HG03439 (cell line): ENCODE results near the gene VGLL4.

Experiments
- ATAC-seq: cut with Tn5 transposase; IDR thresholded peaks from one replicate; pipeline ENCODE4 v1.9.1; 2021; ENCODE audit warnings: mild to moderate bottlenecking, moderate library complexity; ENCODE audit not compliant: unreplicated experiment

The VGLL4 gene

DNA sequence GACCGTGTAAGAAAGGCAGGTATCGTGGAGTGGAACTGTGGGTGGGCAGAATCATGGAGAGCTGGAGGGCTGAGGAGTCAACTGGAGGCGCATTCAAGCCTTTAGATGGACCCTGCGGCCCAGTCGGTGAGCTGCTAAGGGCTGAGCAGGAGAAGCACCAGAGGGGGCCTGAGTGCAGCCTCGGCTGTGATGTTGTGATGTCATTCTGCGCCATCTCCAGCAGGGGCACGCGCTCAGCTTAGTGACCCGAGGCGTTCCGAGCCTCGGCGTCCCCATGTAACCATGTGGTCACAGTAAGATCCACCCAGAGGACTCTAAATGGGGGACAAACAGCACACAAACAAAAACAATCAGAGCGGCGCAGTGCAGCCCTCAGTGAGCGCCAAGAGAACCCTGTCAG is 76.8 kb downstream of the VGLL4 start:
- ATAC-seq, result no peak

DNA sequence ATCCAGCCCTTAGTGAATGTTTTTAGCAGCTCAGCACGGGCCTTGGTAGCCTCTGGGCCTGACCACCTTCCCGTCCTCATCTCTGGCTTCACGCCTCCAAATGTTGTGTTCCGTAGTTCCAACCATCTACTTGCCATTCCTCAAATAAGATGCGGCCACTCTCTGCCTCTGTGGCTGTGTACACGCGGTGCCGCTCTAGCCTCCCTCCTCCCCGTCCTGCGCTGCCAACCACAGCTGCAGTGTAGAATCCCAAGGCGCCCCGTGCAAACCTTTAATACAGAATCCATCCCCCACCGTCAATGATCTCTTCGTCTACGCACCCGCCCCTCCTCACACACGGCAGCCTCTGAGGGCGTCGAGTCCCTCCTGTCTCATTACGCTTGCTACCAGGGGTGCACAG is 77.2 kb downstream of the VGLL4 start:
- no peak for ATAC-seq

DNA sequence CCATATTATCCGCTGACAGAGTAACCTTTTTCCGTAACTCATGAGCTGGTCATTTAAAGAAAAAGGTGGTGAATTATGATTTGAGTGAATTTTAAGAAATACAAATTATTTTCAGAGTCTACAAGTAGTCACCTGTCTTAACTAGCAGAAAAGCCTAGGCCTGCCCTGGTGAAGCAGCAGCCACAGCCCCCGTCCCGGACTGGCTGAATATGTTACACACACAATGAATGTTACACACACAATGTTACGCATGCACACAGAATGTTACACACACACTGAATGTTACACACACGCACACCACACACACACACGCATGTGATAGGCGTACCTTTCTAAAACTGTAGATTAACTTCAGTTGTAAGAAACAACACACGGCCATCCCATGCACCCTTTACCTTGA is 77.8 kb downstream of the VGLL4 start:
- no peak for ATAC-seq

DNA sequence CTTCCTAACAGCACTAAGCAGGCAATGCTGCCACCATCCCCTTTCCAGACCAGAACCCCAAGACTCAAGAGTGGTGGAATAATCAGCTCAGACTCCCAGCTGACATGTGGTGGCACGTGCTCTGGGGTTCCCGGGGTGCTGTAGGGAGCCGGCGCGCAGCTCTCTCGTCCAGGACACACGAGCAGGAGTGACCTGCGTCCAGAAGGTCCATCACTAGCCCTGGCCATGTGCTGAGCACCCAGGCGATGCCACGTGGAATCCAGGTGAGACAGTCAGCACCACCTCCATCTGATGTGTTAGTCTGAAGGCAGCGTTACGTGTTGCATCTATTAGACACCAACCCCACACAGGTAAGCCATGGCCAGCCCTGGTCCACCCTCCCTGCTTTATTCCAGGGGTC is 78.2 kb downstream of the VGLL4 start:
- ATAC-seq, result no peak

DNA sequence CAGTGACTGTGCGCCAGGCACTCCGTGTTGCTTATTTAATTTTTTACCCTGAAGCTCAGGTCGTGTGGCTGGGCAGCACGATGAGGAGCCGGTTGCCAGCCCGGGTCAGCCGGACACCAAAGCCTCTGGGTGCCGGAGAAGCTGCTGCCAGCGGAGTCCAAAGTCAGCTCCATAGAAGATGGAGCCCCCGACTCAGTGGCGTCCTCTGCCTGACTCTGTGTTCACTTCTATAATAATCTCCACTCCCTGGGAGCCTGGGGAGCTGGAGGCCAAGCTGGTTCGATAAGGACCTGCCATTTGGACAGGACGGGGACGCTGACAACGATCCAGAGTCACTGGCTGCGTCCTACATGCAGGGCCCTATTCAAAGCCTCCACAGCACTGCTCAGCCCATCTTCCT is 78.6 kb downstream of the VGLL4 start:
- no peak for ATAC-seq

DNA sequence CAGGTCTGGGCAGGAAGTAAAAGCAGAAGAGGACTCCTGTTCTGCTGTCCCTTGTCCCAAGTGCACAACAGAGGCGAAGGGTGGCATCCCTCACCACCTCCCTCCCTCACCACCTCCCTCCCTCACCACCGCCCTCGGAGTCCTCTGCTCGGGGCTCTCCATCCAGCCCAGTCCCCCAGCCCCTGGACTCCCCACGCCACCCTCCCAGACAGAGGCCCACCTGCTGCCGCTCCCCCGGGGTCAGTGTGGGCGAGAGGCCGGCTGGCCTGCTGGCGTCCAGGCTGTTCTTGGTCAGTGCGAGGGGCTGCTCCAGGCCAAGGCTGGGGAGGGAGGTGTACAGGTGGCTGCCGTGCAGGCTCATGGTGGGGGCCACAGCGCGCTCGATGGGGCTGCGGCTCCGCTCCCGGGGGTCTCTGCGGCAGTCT is 79.1 kb downstream of the VGLL4 start:
- no peak for ATAC-seq

DNA sequence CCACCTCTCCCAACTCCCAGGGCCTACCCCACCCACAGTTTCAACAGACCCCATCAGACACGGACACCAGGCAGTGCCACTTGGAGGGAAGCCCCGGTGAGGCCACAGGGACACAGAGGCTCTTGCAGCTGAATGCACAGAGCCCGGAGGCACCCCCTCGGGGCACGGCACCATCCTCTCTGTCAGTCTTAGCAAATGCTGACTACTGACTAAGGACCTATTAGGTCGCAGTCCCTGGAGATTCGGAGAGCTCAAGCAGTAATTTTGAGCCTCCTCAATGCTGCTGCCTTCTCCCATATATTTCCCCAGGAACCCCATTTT is 79.9 kb downstream of the VGLL4 start:
- no peak for ATAC-seq

DNA sequence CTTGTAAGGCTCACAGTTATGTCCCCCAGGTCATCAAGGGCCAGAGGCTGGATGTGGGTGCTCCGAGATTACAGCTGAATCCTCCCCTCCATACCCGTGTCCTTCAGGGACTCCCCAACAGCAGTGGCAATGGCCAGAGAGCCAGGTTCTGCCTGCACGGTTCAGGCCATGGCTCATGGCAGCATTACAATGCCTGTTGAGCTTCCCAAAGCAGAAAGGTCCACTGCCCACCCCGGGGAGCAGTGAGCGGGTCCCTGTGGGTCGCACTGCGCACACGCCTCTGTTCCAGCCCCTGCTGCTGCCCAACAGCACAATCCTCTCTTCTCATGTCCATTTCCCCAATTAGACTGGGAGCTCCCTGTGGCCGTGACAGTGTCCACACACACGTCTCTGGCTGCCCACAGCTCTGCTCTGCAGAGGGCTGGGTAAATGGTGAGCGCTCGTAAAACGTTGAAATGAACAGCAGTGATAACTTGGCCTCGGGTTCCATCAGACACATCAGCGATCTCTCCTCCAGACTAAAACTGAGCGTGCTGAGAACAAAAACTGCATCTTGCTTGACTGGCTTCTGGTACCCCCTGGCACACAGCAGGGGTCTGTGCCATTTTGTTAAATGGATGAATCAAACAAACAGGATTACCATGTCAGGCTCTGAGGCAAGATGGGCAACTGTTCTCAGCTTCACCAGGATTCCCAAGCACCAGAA is 80.4 kb downstream of the VGLL4 start:
- ATAC-seq, result no peak

DNA sequence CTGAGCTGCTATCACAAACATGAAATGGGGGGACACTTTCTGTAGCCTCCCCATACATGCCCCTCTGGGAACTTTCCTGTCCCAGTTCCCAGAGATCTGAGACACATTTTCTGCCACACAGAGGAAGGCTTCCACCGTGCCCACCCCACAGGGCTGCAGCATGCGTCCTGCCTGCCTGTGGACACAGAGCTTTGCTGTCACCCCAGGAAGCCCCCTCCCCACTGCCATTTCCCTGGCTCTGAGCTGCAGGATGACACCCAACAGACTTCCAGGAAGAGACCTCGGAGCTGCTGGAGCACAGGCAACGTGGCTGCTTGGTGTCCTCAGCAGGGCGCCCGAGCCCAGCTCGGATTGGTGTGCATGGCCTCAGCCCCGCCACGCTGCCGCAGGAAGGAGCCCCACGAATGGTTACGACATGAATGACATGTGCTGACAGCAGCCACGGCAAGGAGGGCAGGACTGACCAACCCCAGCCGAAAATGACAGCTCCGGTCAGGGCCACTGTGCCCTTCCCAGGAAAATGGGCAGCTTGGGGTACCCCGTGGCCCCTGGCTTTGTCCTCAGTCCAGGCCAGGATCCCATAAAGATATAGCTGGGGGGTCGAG is 81.3 kb downstream of the VGLL4 start:
- ATAC-seq, result no peak

DNA sequence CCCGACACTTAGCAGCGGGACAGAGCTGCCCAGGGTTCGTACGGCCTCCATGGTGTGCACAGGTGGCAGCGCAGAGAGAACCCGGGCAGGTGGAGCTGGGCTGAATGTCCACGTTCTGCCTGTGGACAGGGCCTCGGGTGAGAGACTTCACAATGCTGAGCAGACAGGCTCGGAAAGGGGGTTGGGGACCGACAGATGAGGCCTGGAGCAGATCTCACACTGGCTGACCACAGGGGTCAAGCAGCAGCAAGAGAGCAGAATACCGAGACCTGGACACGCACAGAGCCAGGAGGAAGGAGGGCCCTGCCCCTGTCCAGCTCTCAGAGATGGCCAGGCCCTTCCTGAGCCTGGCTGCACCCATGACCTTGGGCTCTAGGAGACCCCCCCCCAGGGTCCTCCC is 83.0 kb downstream of the VGLL4 start:
- ATAC-seq, result no peak

DNA sequence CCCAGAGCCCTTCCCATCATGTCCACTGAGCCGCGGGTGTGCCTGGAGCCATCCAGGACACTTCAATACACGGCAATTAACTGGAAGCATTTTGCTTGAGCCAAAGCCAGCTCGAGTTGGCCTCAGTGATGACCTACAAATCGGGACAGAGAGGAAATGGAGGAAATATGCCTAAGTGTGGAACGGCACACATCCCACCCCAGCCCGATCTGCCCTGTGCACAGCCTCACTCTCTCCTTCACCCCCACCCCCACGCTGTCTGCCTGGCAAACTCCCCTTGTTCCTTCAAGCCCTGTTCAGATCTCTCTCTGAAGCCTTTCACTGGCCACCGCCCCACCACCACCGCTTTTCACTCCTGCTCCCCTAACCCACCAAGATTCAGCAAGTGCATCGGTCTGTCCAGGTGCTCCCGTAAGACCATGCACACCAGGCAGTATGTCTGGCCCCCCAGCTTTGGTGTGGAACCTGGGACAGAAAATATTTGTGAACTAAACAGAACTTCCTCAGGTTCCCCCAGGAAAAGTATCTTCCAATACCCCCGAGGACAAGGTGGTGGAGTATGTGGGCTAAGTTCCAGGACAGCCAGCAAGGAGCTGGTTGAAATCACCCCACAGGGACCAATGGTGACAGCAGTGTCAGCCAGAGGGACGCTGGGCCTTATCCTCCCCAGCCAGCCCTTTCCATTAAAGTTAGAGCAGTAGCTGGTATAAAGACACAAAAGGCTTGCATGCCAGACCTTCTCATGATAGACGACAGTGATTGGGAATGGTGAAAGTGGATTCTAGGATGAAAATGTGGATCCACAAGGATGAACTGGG is 83.7 kb downstream of the VGLL4 start:
- ATAC-seq, result no peak

DNA sequence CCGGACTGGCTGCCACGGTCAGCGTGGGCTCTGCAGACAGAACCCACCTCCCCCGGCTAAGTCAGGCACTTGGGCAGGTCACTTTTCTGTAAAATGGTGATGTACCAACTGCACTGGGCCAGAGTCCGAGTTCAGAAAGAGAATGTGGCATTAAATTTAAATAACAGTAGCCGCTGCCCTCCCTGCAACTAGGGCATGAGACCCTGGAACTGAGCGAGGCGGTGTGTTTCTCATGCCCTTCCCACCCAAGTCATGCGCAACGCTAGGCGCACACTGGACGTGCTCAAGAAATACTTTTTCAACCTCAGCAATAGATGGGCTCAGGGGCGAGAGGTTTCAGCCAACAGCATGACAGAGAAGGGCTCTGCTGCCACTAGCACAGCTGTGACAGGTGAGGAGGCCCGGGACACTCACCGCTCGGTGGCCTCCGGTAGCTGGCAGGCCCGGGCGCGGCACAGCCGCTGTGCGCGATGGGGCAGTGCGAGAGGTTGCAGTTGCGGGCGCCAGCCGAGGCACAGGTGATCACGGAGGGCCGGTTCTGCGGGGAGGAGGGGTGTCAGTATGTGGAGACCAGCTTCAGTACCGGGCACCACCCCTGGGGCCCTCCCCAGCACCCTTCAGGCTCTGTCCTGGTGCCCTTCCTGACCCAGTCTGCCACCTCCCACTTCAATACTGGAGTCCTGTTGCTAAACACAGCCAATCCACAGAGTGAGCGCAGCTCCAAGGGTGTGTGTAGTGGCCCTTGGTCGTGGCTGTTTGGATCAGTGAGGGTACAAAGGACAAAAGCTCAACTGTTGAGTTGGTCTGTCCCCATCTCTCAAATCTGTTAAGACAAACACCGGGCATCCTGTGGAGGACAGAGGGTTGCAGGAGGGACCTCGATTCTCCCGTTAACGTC is 84.5 kb downstream of the VGLL4 start:
- no peak for ATAC-seq

DNA sequence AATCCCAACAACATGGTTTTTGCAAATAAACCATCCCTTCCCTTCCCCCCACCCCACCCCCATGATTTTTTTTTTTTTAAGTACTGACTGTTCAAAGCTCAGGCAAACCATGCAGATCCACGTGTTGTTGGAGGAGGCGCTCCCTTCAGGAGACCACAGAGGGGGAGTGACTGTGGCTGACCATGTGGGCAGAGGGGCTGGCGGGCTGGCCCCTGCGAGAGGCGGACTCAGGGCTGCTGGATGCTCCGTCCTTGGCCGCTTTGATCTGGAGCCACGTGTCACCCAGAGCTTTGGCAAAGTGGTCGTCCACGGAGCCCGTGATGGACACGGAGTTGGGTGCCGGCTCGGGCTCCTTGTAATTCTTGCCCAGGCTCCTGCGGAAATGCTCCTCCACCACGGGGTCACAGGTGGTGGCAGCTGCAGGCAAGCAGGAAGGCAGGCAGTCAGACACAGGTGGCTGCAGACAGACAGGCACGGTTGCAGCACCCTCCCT is 85.3 kb downstream of the VGLL4 start:
- no peak for ATAC-seq

DNA sequence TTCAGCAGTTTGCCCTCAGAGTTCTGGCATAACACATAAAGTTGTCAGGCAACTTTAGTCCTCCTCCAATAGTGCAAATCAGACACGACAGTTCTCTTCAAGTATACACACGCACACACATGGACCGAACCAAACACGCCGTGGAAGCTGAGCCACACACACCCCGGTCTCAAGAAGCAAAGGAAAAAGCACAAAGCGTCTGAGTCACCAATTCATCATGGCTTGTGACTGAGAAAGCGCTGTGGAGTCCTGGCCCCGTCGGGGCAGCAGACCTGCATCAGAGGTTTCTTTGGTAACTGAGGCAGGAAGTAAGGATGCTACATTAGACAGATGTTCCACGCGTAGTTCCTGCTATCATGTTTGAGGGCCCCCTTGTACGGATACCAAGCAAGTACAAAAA is 85.7 kb downstream of the VGLL4 start:
- no peak for ATAC-seq

DNA sequence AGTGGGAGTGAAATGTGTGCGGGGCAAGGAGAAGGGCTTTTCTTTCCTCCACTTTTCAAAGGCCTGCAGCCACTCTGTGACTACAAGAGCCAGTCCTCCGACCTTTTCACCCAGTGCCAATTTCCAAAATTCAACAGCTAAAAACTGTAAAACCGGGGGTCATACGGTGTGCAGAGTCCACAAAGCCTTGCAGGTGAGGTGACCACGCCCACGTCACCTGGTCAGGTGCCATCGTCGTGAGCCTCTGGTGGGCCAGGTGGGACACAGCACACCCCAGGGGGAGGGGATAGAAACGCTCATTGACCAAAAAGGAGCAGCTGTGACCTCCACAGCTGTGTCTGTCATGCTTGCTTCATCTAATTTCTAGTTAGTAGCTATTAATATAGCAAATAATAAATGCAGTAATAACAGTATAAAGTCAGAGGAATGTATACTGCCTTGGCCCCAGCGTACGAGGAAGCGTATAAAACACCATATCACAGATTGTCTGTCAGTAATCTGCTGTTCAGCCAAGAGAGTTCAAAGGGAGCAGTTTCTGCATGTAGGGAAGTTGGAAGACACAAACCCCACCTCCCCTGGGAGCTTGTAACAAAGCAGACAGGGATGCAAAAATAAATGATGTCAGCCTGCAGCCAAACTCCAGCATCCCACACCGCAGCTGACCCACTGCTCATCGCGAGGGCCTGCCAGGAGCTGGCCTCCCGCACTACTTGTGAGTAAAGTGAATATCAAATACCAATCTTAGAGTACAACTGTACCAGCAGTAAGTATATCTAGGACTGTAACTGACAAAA is 86.7 kb downstream of the VGLL4 start:
- ATAC-seq, result no peak

DNA sequence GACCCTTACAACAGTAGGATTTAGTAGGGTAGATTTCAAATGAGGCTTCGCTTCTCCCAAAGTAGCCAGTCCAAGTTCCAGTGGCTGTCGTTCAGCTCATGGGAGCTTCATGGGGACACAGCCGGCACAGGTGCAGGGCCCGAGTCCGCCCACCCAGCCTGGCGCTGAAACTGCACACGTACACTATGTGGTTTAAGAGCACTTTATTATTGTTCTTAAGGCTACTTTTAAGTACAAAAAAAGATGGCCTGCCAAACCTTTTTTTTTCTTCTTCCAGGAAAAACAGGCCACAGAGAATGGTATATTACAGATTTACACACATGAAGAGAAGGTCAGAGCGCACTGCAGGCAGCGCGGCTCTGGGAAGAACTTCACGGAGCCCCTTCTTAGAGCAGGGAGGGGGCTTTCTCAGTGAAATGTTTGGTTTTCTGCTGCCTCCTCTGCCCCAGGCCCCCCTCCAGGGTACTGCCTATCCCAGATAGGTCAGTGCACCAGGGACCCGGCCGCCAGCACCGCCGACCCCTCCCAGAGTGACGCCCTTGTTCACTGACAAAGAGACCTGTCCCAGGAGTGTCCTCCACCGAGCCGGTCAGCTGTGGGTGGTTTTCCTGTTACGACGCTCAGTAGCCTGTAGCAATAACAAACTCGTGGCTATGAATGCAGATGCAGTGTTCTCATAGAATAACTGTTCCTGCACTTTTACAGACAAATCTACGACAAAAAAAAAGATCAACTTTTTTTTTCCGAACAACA is 87.7 kb downstream of the VGLL4 start:
- ATAC-seq, result no peak

DNA sequence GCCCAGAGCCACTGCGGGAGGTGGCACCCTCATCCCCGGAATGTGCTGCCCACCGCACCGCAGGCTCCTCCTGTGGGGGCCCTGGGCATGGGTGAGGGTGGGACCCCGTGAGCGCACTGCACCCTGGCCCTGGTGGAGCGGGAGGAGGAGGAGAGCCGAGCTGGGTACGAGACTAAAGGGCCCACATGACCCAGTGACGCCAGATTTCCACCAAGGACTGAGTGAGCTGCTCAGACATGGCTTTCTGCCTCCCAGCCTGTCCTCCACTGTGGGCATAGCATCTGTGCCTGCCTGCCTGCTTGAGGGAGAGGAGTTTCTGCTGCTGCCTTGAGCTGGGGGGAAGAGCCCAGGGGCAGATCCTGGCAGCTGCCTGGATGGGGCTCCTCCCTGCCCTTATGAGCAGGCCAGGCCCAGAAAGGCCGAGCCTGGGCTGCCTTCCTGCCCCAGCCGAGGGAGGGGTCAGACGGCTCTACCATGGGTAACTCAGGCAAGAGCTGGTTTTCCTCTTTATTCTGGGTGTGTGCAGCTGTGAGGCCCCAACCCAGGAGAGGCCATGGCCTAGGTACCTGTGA is 88.4 kb downstream of the VGLL4 start:
- no peak for ATAC-seq

DNA sequence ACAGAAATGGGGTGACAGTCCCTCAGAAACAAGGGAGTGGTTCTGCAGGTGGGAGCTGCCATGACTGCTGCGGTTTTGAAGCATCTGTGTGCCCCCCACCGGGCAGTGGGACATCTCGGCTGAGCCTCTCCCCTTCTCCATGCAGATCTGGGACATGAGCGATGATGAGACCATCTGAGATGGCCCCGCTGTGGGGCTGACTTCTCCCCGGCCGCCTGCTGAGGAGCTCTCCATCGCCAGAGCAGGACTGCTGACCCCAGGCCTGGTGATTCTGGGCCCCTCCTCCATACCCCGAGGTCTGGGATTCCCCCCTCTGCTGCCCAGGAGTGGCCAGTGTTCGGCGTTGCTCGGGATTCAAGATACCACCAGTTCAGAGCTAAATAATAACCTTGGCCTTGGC is 89.0 kb downstream of the VGLL4 start:
- no peak for ATAC-seq

DNA sequence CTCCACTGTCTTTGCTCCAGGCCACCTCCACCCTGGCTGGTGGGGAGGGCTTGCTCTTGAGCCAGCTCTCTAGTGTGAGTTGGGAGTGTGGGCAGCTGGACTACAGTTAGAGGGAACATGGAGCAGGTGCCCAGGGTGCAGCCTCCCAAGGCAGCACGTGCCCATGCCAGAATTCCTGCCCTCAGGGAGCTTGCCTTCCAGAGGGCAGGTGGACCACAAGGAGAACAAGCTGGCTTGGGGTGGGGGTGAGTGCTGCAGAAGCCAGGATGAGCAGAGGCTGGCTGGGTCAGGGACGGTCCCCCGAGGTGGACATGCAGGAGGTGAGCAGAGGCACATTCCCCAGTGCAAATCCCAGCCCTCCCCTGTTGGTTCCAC is 89.5 kb downstream of the VGLL4 start:
- no peak for ATAC-seq
